ENCODE measurements around the gene TWNK. TPM values are rescaled to one million over a fixed set of nuclear protein-coding genes. Genes with fewer than 3 reads are reported as not detected.

The TWNK gene
- total and polyA plus RNA-seq, 10 of the 15 experiments (the other 5 are each of a cell fraction or from before 2014, with no cell fraction given), result 13.6 to 32.8 (median 18.0) TPM

- Histone ChIP-seq H3K4me3 (no peak overlapping the region), H4K20me1 (ENCODE audit: control insufficient read depth, insufficient read depth) (no peaks in the 10 kb centered on the region), H3K9ac (ENCODE audit: control insufficient read depth, insufficient read depth, low read length) (no peak overlapping the region), H3K36me3 (ENCODE audit: control insufficient read depth in 2 of 2, insufficient read depth in 2 of 2, low read length in 1 of 2) (peaks cover 0 to 27% of the 10 kb centered on the region in 2 experiments), H3K4me2 (ENCODE audit: control insufficient read depth, insufficient read depth) (no peak overlapping the region), H3K9me3 (replicated peaks; ENCODE audit: control insufficient read depth, insufficient read depth, low read length) (no peaks in the 10 kb centered on the region), H3K27me3 (replicated peaks in 1 of 2; ENCODE audit: control insufficient read depth in 2 of 2, insufficient read depth in 2 of 2, low read length in 1 of 2) (no peaks in the 10 kb centered on the region), H3K27ac (ENCODE audit: control insufficient read depth, insufficient read depth) (no peak overlapping the region), H2AFZ (ENCODE audit: control insufficient read depth, low read depth, low read length) (no peak overlapping the region), H3K79me2 (ENCODE audit: control insufficient read depth, insufficient read depth, low read length) (no peaks in the 10 kb centered on the region), H3K4me1 (ENCODE audit: control insufficient read depth, insufficient read depth, low read length) (no peaks in the 10 kb centered on the region)
- ChIA-PET CTCF (interaction anchor here (0.6 to 1.1 kb wide), 2 partner anchors 46 to 51 kb away, joined by 3 to 4 read pairs; no protein-coding TSS in a partner anchor), RAD21 (ENCODE audit: unreplicated experiment) (no interaction called here), SMC1A (ENCODE audit: uncharacterized antibody, unreplicated experiment) (no interaction called here), POLR2A (no interaction called here)
- FAIRE-seq (peak; percentile 7), DNase-seq (ENCODE audit: low read depth, low spot score) (no peak), ATAC-seq (no peak)
- in situ Hi-C loops (cut with MboI), result no loop called here
- TSS peak; percentile 47 for BruUV-seq (replicated peaks)
- intact Hi-C loops (cut with micrococcal nuclease; ENCODE audit: unreplicated experiment), result no loop called here
- no peak for TF ChIP-seq CHD4 (IDR thresholded peaks at IDR 0.05)
- TF ChIP-seq MLLT1 (IDR thresholded peaks at IDR 0.05), result no peak
- TF ChIP-seq IKZF1 (conservative IDR thresholded peaks at IDR 0.05), result no peak
Observed at GRCh38 chr10:100939763-100940344, 47.5 kb upstream of the TWNK start.

- intact Hi-C loops (cut with micrococcal nuclease; ENCODE audit: unreplicated experiment), result no loop called here
- ChIA-PET CTCF (no interaction called here), POLR2A (no interaction called here), SMC1A (ENCODE audit: uncharacterized antibody, unreplicated experiment) (no interaction called here), RAD21 (ENCODE audit: unreplicated experiment) (no interaction called here)
- 98% methylated on average over 3 of the region's 3 CpGs for WGBS (ENCODE audit: insufficient coverage, insufficient replicate concordance, low lambda C conversion rate, missing lambda C conversion rate)
- FAIRE-seq (no peak), DNase-seq (ENCODE audit: low read depth, low spot score) (no peak), ATAC-seq (no peak)
- Histone ChIP-seq H3K4me2 (ENCODE audit: control insufficient read depth, insufficient read depth) (no peak overlapping the region), H3K27me3 (replicated peaks in 1 of 2; ENCODE audit: control insufficient read depth in 2 of 2, insufficient read depth in 2 of 2, low read length in 1 of 2) (no peaks in the 10 kb centered on the region), H2AFZ (ENCODE audit: control insufficient read depth, low read depth, low read length) (no peak overlapping the region), H3K9me3 (replicated peaks; ENCODE audit: control insufficient read depth, insufficient read depth, low read length) (no peaks in the 10 kb centered on the region), H3K9ac (ENCODE audit: control insufficient read depth, insufficient read depth, low read length) (no peak overlapping the region), H3K4me3 (no peak overlapping the region), H3K79me2 (ENCODE audit: control insufficient read depth, insufficient read depth, low read length) (no peaks in the 10 kb centered on the region), H3K36me3 (ENCODE audit: control insufficient read depth in 2 of 2, insufficient read depth in 2 of 2, low read length in 1 of 2) (peaks cover 0 to 31% of the 10 kb centered on the region in 2 experiments; a peak in 3 of 4 replicates), H3K27ac (ENCODE audit: control insufficient read depth, insufficient read depth) (no peak overlapping the region), H4K20me1 (ENCODE audit: control insufficient read depth, insufficient read depth) (no peaks in the 10 kb centered on the region), H3K4me1 (ENCODE audit: control insufficient read depth, insufficient read depth, low read length) (no peaks in the 10 kb centered on the region)
- BruUV-seq (replicated peaks), result no TSS peak
- TF ChIP-seq ASH2L (IDR thresholded peaks at IDR 0.05; ENCODE audit: borderline replicate concordance, low read depth) (no peak), RB1 (IDR thresholded peaks at IDR 0.05; ENCODE audit: borderline replicate concordance) (no peak), CTCF (IDR thresholded peaks at IDR 0.05 in 2 of 3, conservative IDR thresholded peaks at IDR 0.05 in 1 of 3; ENCODE audit: control insufficient read depth in 2 of 3, extremely low read depth in 1 of 3, insufficient read depth in 1 of 3, low read depth in 3 of 3, low read length in 3 of 3) (no peak), CUX1 (IDR thresholded peaks at IDR 0.05; ENCODE audit: insufficient replicate concordance, low read depth, low read length) (no peak)
- in situ Hi-C loops (cut with MboI), result no loop called here
Observed at GRCh38 chr10:100942229-100942628, 45.1 kb upstream of the TWNK start.
